Ishikawa (cell line): ENCODE results near the gene CYFIP2.

ENCODE experiments used
- CEBPB ChIP-seq: IDR thresholded peaks from 2 replicates; pipeline ENCODE4 v1.6.1; 2012
- CREB1 ChIP-seq: IDR thresholded peaks from 2 replicates; pipeline ENCODE4 v1.6.1; 2012; ENCODE audit warnings: low read depth
- EGR1 ChIP-seq: IDR thresholded peaks from 2 replicates; pipeline ENCODE4 v1.6.1; 2012
- EP300 ChIP-seq: IDR thresholded peaks from 2 replicates; pipeline ENCODE4 v1.6.1; 2012; ENCODE audit warnings: borderline replicate concordance
- FOXM1 ChIP-seq: IDR thresholded peaks from 2 replicates; pipeline ENCODE4 v1.6.1; 2012; ENCODE audit warnings: low read depth, borderline replicate concordance
- NFIC ChIP-seq: IDR thresholded peaks from 2 replicates; pipeline ENCODE4 v1.6.1; 2012
- RAD21 ChIP-seq: IDR thresholded peaks from 2 replicates; pipeline ENCODE4 v1.6.1; 2012; ENCODE audit warnings: low read depth
- TAF1 ChIP-seq: IDR thresholded peaks from 2 replicates; pipeline ENCODE4 v1.6.1; 2012; ENCODE audit warnings: low read depth, mild to moderate bottlenecking
- TCF12 ChIP-seq: IDR thresholded peaks from 2 replicates; pipeline ENCODE4 v1.6.1; 2012; ENCODE audit warnings: low read depth
- TEAD4 ChIP-seq: IDR thresholded peaks from 2 replicates; pipeline ENCODE4 v1.6.1; 2012
- USF1 ChIP-seq: IDR thresholded peaks from 2 replicates; pipeline ENCODE4 v1.6.1; 2012
- YY1 ChIP-seq: IDR thresholded peaks from 2 replicates; pipeline ENCODE4 v1.6.1; 2012; ENCODE audit warnings: low read depth
- ZBTB7A ChIP-seq: IDR thresholded peaks from 2 replicates; pipeline ENCODE4 v1.6.1; 2012; ENCODE audit warnings: low read depth
- TF ChIP-seq, protein P1 (sequence below): IDR thresholded peaks from 2 replicates; pipeline ENCODE4 v1.6.1; 2012
- TF ChIP-seq, protein P2 (sequence below): IDR thresholded peaks from 2 replicates; pipeline ENCODE4 v1.6.1; 2012; ENCODE audit warnings: low read depth, mild to moderate bottlenecking

CYFIP2 gene

GRCh38 chr5:157382996-157383800 is 117.3 kb downstream of the CYFIP2 start:
- TF ChIP-seq EGR1 (no peak), USF1 (no peak), TAF1 (no peak), CEBPB (no peak), CREB1 (no peak), TCF12 (no peak), NFIC (no peak), EP300 (no peak), ZBTB7A (no peak), RAD21 (no peak), TEAD4 (no peak), FOXM1 (no peak), YY1 (no peak)
- TF ChIP-seq, protein P1, sequence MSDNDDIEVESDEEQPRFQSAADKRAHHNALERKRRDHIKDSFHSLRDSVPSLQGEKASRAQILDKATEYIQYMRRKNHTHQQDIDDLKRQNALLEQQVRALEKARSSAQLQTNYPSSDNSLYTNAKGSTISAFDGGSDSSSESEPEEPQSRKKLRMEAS = no peak
- TF ChIP-seq, protein P2, sequence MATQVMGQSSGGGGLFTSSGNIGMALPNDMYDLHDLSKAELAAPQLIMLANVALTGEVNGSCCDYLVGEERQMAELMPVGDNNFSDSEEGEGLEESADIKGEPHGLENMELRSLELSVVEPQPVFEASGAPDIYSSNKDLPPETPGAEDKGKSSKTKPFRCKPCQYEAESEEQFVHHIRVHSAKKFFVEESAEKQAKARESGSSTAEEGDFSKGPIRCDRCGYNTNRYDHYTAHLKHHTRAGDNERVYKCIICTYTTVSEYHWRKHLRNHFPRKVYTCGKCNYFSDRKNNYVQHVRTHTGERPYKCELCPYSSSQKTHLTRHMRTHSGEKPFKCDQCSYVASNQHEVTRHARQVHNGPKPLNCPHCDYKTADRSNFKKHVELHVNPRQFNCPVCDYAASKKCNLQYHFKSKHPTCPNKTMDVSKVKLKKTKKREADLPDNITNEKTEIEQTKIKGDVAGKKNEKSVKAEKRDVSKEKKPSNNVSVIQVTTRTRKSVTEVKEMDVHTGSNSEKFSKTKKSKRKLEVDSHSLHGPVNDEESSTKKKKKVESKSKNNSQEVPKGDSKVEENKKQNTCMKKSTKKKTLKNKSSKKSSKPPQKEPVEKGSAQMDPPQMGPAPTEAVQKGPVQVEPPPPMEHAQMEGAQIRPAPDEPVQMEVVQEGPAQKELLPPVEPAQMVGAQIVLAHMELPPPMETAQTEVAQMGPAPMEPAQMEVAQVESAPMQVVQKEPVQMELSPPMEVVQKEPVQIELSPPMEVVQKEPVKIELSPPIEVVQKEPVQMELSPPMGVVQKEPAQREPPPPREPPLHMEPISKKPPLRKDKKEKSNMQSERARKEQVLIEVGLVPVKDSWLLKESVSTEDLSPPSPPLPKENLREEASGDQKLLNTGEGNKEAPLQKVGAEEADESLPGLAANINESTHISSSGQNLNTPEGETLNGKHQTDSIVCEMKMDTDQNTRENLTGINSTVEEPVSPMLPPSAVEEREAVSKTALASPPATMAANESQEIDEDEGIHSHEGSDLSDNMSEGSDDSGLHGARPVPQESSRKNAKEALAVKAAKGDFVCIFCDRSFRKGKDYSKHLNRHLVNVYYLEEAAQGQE = no peak

GRCh38 chr5:157384971-157385709 is 119.2 kb downstream of the CYFIP2 start:
- TF ChIP-seq ZBTB7A (no peak), TEAD4 (no peak), TCF12 (no peak), EP300 (no peak), YY1 (no peak), TAF1 (no peak), CREB1 (no peak), FOXM1 (no peak), CEBPB (no peak), NFIC (no peak), USF1 (no peak), EGR1 (no peak), RAD21 (no peak)
- TF ChIP-seq, protein P1 = no peak
- TF ChIP-seq, protein P2 = no peak

GRCh38 chr5:157387041-157387563 is 121.2 kb downstream of the CYFIP2 start:
- TF ChIP-seq NFIC (no peak), EP300 (no peak), TCF12 (no peak), ZBTB7A (no peak), CEBPB (no peak), EGR1 (no peak), TAF1 (no peak), RAD21 (no peak), CREB1 (no peak), USF1 (no peak), YY1 (no peak), FOXM1 (no peak)
- TF ChIP-seq, protein P2 = no peak
- TF ChIP-seq, protein P1 = no peak
